GM12801 (cell line): ENCODE results near the gene PABPN1L.

Experiments used
- TF ChIP-seq, protein P1 (sequence below): IDR thresholded peaks from one replicate; pipeline ENCODE4 v1.5.1; 2011; ENCODE audit warnings: control low read depth; ENCODE audit not compliant: insufficient read length; ENCODE audit errors: extremely low read depth

Gene PABPN1L

DNA sequence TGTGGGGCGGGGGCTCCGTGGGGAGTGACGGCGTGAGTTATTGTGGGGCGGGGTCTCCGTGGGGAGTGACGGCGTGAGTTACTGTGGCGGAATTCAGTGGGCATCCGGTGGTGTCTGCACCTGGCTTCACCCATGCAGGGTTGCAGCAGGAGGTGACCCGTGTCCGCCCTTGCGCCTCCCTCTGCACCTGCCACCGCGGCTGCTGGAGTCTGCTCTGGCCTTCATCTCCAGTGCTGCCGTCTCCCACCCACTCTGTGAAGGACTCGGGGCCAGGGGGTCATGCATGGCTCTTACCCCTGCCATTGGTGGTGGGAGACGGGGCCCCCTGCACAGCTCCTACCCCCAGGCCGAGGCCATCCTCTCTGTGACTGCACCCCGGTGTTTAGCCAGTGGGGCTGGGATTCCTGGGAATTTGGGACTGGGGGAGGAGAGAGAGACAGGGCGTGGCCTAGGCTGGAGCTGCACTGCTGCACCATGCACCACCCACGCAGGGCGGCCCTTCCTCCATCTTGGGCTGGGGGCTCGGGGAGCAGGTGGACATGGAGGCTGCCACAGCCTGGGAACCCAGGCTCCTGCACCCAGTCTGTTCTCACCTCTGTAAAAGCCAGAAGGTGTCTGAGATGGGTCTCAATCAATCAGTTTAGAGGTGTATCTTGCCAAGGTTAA lies 1.3 kb upstream of the PABPN1L start:
- TF ChIP-seq, protein P1, sequence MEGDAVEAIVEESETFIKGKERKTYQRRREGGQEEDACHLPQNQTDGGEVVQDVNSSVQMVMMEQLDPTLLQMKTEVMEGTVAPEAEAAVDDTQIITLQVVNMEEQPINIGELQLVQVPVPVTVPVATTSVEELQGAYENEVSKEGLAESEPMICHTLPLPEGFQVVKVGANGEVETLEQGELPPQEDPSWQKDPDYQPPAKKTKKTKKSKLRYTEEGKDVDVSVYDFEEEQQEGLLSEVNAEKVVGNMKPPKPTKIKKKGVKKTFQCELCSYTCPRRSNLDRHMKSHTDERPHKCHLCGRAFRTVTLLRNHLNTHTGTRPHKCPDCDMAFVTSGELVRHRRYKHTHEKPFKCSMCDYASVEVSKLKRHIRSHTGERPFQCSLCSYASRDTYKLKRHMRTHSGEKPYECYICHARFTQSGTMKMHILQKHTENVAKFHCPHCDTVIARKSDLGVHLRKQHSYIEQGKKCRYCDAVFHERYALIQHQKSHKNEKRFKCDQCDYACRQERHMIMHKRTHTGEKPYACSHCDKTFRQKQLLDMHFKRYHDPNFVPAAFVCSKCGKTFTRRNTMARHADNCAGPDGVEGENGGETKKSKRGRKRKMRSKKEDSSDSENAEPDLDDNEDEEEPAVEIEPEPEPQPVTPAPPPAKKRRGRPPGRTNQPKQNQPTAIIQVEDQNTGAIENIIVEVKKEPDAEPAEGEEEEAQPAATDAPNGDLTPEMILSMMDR: no peak

DNA sequence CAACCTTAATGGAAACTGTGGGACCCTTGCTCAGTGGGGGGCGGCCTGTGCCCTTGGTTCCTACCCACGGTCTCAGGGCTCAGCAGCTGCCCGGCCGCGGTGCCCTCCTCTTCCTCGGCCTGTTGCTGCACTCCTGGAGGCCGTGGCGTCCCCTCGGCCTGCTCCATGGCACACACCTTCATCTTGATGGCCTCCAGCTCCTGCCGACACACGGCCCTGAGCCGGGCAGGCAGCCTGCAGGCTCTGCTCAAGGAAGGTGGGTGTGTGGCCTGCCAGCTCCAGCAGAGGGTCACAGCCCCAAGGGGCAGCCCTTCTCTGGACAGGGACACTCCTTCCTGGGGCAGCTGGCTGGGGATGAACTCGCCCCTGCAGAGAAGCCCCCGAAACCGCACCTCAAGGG lies 718 bp downstream of the PABPN1L start:
- TF ChIP-seq, protein P1: no peak

DNA sequence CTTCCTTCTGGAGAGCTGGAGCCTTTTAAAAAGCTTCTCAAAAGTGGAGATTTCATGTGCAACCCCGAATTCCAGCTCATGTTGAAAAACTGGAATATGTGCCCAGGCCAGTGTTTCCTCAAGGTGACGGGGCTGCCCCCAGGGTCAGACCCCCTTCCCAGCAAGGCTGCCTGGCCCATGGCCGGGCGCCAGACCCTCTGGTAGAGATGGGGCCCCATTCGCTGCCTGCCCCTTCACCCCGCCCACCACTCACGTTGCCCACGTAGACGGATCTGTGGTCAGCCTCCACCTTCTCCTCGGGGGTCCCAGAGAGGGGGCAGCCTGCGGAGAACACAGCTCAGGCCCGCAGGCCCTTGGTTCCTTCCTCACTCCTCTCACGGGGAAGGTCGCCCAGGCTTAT lies 1.1 kb downstream of the PABPN1L start:
- TF ChIP-seq, protein P1: no peak

DNA sequence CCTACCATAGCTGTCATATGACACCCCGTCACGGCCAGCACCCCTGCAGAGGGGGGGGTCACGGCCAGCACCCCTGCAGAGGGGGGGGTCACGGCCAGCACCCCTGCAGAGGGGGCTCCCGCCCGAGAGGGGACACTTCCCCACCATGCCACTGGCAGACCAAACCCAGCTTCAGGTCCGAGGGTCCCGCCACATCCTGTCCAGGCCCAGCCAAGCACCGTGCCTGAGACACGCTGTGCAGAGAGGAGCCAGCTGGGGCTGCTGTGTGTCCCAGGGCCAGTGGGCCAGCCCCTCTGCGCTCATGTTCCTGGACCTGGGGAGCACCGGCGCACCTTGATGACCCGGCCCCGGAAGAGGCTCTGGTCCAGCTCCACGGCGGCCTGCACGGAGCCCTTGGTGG lies 1.9 kb downstream of the PABPN1L start:
- TF ChIP-seq, protein P1: no peak

DNA sequence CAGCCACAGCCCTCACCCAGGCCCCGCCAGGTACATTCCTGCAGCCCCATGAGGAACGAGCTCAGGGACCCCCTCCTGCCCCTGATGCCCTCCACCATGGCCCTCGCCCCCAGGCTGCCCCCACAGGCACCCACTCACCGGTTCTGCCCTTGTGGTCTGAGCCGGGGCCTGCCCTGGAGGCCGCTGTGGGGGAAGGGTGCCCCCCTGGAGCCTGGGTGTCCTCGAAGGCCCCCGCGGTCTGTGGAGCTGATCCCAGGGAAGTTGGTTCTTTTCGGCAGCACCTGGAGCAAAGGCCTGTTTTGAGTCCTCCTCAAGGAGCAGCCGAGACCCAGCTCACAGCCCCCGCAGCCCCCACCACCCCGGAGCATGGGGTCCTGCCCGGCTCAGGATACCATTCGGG lies 2.4 kb downstream of the PABPN1L start:
- TF ChIP-seq, protein P1: no peak

DNA sequence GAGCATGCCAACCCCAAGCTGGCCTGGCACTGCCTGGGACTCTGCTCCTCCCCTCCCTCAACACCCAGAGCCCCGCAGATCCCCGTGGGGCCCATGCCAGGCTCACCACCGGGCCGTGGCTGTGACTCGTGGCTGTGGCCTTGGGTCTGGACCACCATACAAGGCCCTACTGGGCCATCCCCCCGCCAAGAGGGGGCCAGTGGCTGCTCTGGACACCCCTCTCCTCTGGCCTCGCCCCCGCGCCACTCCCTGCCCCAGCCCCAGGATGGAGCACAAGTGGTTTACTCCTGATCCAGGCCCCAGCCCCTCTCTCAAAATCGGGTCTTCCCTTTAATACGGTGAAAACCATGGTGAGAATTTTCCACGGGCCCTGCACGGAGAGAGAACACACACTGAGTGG lies 3.0 kb downstream of the PABPN1L start:
- TF ChIP-seq, protein P1: no peak

DNA sequence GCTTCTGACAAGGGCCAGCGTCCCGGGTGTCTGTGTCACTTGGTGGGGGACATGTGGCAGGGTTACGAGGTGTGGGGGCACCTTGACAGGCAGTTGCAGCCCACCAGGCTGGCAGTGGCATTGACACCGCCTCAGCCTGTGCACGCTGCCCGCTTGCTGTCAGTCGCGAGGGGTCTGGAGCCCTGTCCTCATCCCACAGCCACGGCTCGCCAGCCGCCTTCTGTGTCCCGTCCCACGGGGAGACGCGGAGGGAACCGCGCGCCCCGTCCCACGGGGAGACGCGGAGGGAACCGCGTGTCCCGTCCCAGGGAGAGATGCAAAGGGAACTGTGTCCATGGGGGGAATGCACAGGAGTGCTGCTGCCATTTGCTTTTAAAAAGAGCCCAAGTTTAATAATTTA lies 3.5 kb downstream of the PABPN1L start:
- TF ChIP-seq, protein P1: no peak
